Activated T-cell treated with anti-CD3 and anti-CD28 coated beads for 24 hours (primary cell): ENCODE data around the gene SMARCC1.

Experiments used
- DNase-seq: peaks from one replicate; pipeline ENCODE4 v3.0.0-alpha.2; 2020; ENCODE audit warnings: low read depth

SMARCC1 gene

GRCh38 chr3:47541583-47542108 is 240.0 kb downstream of the SMARCC1 start:
- no peak for DNase-seq

DNA sequence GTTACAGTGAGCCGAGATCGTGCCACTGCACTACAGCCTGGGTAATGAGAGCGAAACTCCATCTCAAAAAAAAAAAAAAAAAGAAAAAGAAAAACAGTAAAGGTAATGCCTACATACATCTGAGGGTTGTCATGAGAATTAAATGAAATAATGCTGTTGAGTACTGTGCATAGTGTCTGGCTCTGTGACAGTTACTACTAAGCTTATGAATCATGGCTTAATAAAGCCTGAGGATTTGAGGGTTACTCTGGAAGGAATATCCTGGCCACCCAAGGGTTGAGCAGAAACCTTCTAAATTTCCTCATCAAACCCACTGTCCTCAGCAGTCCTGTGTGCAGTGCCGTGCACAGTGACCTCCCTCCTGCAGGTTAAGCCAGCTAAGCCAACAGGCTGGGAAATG is 241.4 kb downstream of the SMARCC1 start:
- no peak for DNase-seq

DNA sequence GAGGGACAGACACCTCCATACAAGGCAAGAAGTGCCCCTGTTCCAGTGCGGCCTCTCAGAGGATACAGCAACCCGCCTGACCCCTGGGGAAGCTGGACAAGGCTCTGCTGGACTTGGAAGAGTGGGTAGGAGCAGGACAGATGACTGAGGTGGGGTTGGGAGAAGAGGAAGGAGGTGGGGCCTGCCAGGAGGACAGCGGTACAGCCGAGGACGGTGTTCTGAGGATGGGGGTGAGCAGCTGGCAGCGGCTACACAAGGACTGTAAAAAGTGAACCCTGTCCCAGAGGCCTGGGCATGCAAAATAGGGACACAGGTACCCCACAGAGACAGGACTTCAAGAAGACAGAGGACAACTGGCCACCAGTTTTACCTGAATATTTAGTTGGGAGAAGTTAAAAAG is 244.7 kb downstream of the SMARCC1 start:
- no peak for DNase-seq

DNA sequence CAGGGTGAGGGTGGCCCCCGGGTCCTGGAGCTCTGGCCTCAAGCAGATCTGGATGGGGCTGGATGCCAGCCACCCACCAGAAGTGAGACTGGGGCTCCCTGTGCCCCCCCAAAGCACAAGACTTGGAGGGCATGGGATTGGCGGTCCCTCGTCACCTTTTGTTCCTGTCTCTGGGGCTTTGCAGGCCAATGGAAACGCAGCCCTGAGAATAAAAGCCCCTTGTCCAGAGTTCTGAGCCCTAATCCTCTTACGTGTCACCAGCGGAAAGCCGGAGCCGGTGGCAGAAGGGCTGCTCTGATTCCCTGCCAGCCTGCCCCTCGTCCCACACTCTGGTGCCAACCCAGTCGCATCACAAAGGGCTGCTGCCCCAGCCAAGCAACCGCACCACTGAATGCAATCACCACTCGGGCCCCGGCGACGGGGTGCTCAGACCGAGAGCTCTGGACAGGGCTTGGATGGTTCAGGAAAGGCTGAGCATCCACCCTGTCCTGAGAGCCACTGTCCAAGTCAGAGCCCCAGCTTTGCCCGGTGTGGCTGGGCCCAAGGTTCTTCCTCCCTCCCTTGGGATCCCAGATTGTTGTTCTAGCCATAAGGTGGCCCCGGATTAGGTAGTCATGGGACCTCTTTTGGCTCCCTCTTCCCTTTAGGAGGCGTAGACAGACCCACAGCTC is 245.3 kb downstream of the SMARCC1 start:
- no peak for DNase-seq
